Stimulated activated CD8-positive, alpha-beta memory T cell treated with anti-CD3 and anti-CD28 coated beads, Interleukin-12 subunit alpha, Interleukin-12 subunit beta, amount 100 ng/mL, for 24 hours (primary cell): ENCODE data around the gene ZCWPW1.
"Not testable (repeated sequence)": the region's sequence is repeated elsewhere in the genome, so short reads cannot be mapped to it uniquely, and the experiment has no call there.

Source experiments
- DNase-seq: peaks from one replicate; pipeline ENCODE4 v3.0.0-alpha.2; 2020; ENCODE audit errors: extremely low read depth

Gene ZCWPW1

DNA sequence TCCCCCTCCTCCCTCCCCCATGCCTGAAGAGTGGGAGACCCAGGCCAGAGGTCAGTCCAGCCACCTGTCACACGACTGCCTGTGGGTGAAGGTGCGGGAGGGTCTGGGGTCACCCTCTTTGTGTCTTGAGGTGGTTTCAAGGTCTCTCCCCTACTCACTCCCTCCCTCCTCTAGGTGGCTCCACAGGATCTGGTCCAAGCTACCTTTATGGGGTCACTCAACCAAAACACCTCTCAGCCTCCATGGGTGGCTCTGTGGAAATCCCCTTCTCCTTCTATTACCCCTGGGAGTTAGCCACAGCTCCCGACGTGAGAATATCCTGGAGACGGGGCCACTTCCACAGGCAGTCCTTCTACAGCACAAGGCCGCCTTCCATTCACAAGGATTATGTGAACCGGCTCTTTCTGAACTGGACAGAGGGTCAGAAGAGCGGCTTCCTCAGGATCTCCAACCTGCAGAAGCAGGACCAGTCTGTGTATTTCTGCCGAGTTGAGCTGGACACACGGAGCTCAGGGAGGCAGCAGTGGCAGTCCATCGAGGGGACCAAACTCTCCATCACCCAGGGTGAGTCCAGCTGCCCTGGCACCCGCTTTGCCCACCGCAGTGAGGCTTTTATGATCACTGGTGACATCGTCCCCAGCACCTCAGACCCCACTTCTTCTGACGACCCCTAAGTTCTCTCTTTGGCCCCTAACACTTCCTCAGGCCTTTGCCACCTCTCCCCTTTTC, 54.5 kb downstream of the ZCWPW1 start:
- not testable (repeated sequence) for DNase-seq

DNA sequence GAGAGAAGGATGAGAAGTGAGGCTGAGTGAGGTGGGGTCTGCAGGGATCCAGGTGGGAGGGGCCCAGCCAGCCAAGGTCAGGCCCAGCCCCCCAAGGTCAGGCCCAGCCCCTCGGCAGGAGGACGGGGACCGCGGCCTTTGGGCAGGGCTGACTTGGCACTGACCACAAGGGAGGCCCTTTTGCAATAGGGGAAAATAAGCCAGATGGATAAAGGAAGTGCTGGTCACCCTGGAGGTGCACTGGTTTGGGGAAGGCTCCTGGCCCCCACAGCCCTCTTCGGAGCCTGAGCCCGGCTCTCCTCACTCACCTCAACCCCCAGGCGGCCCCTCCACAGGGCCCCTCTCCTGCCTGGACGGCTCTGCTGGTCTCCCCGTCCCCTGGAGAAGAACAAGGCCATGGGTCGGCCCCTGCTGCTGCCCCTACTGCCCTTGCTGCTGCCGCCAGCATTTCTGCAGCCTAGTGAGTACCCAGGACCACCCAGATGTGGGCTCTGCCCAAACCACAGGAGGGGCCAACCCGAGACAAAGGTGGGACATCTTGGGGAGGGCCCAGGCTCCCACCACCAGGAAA, 55.2 kb downstream of the ZCWPW1 start, which contains the start of gene PILRA:
Gene PILRA (plus strand): TSS at position 227 of the 571 bp plus-strand sequence. CDS start 170 bp downstream, at position 397.
- DNase-seq, result no peak

DNA sequence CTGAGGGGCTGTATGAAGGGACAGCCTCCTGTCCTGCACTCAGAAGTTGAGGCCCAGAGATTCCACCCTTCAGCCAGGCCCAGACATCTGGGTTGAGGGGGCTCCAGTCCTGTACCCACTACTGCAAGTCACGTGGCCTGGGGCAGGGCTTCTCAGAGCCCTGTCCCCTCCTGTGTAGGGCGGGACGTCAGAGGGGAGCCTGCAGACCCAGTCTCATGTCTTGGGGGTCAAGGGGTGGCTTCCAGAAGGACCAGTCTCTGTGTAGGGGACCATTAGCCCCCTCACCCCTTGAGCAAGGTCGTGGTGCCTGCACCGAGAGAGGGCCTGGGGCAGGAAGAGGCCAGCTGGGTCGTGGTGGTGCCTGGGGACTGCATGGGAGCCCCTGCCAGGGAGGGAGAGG, 55.8 kb downstream of the ZCWPW1 start:
- DNase-seq, result no peak

DNA sequence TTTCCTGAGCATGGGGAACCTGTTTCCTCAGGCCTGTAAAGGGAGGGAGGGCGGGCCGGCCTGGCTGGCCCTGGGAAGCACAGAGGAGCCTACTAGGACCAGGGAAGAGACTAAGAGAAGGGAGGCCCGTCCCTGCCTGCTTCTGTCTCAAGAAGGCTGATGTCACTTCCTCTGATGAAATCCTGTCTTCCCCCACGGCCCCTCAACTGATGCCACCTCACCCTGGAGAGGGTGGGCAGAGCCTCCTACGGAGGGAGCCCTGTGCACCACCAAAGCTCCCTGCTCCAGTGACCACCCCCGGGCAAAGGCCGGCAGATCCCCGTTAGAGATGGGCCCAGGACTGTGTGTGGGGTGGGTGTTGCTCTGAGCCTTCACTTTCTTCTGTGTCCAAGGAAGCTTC, 56.2 kb downstream of the ZCWPW1 start:
- no peak for DNase-seq

DNA sequence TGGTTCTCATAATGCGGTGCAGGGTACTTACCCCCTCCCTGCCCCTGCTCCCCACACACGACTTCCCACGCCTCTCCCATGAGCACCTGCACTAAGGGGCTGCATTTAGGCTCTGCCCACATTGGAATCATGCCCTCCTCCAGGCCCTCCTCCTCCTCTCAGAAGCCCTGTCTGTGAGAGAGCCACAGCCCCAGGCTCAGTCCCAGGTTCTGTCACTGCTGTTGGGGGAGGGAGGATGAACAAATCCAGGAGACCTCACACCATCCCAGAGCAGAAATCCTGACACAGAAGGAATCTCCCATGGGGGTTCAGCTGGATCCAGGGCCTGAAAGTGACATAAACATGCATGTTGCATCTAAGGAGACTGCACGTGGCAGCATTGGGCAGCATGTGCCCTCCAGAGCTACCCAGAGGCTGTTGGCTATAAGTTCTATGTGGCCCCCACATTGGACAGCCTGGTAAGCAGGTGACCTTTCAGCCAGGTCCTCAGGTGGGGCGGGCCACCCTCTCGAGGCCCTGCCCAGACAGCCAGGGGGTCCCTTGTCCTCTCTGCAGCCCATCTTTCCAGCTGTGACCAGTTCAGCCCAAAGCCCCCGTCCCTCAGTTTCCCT, 56.8 kb downstream of the ZCWPW1 start:
- no peak for DNase-seq

DNA sequence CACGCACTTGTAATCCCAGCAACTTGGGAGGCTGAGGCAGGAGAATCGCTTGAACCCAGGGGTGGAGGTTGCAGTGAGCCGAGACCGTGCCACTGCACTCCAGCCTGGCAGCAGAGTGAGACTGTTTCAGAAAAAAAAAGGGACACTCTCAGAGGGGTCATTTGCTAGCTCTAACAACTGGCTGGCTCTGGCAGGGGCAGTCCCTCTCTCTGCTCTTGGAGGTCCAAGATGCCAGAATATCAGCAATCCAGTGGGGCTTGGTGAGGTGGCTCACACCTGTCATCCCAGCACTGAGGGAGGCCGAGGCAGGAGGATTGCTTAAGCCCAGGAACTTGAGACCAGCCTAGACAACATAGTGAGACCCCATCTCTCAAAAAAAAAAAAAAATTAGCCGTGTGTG, 57.8 kb downstream of the ZCWPW1 start:
- DNase-seq, result no peak

DNA sequence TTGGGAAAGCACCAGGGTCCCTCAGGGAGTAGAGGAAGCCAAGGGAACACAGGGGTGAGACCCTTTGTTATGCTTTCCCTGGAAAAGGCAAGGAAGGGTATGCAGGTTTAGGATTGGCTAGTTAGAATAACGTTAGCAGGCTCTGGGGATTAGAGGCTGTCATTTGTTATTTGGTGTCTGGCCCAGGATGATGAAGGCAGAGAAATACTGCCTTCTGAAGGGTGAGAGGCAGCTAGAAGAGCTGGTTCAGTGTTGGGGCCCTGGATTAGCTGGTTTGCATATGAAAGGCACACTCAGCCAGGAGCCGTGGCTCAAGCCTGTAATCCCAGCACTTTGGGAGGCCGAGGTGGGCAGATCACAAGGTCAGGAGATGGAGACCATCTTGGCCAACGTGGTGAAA, 58.2 kb downstream of the ZCWPW1 start:
- DNase-seq, result no peak

DNA sequence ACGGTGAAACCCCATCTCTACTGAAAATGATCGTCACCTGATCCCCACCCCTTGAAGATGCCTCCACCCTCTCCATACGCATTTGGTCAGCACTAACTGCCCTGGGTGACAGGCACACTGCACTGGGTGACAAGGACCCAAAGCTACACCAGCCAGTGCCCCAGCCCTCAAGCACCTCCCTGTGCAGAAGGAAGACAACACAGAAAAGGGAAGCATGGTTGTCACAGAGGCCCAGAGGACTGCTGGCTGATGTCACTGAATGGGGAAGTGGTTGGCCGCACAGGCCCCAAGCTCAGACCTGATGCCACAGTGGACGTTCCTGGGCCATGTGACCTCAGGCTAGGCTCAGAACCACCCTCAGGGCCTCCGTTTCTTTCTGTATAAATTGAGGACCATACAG, 59.4 kb downstream of the ZCWPW1 start:
- no peak for DNase-seq

DNA sequence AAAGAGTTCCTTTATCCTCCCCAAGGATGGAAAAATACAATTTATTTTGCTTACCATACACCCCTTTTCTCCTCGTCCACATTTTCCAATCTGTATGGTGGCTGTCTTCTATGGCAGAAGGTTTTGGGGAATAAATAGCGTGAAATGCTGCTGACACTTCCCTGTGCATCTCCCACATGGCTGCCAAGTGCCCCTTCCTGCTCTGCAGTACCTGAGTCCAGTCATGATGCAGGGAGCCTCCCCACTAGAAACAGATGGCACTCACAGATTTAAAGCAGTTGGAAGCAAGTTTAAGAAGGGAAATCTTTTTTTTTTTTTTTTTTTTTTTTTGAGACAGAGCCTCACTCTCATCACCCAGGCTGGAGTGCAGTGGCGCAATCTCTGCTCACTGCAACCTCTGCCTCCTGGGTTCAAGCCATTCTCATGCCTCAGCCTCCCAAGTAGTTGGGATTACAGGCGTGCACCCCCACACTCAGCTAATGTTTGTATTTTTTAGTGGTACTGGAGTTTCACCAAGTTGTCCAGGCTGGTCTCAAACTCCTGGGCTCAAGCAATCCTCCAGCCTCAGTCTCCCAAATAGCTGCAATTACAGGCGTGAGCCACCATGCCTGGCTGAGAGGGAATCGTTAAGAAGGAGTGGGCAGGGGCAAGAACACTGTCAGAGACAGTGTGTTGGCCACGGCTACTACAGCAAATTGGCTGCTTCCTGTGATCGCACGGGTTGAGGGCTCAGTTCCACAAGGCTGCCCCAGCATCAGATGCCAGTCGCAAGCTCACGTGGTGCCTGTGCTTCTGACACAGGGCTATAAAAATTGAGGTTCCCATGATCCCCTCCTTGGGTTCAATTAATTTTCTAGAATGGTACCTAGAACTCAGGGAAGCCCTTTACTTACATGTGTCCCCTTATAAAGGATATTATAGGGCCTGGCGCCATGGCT, 60.6 kb downstream of the ZCWPW1 start:
- no peak for DNase-seq

DNA sequence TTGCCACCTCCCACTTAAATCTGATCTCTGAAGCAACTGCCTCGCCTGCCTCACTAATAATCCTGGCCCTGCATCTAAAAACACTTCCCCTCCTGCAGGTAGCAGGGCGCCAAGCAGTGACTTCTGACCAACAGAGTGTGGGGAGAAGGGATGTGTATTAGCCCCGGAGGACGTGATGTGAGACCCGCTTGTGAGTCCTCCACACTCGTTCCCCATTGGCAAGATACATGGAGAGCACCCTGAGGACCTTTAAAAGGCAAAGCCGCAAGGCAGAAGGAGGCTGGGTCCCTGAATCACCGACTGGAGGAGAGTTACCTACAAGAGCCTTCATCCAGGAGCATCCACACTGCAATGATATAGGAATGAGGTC, 61.3 kb downstream of the ZCWPW1 start:
- DNase-seq, result no peak

DNA sequence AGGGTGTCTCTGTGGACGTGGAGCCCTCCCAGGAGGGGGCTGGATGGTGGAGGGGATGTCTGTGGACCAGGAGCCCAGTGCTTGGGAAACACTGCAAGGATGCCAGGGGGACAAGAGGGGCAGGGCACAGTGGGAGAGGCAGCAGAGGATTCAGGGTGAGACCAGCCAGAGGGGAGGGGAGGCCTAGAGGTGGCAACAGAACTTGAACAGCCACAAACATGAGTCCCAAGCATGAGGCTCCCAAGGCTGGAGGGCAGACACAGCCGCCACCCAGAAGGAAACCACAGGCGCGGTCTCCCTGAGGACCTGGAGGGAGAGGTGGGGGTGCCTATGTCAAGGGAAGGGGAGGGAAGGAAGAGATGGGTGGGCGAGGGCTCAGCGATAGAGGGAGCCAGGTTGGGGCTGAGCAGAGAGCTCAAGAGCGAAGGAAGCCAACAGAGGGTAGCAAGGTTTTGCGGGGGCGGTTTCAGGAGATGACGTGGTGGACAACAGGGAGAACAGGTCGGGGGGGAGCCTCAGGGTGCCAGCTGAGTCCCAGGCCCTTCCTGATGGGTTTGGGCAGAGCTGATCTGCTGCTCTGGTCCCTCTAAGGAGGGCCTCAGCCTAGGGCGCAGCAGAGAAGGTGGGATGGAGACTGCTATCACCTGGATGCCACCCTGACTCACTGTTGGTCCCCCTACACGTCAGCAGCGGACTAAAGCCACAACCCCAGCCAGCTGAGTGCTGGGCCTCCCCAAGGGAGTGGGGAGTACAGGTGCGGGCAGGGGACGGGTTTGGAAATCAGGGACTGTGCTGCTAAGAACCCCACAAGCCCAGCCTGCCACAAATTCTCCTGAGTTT, 61.9 kb downstream of the ZCWPW1 start:
- no peak for DNase-seq

DNA sequence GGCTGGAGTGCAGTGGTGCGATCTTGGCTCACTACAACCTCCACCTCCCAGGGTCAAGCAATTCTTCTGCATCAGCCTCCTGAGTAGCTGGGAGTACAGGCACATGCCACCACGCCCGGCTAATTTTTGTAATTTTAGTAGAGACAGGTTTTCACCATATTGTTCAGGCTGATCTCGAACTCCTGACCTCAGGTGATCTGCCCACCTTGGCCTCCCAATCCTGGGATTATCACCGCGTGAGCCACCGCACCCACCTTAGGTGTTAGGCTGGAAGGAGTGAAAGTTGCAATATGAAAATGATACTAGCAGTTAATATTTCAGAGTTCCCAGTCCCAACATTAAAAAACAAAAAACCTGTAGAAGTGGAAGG, 62.5 kb downstream of the ZCWPW1 start:
- not testable (repeated sequence) for DNase-seq

DNA sequence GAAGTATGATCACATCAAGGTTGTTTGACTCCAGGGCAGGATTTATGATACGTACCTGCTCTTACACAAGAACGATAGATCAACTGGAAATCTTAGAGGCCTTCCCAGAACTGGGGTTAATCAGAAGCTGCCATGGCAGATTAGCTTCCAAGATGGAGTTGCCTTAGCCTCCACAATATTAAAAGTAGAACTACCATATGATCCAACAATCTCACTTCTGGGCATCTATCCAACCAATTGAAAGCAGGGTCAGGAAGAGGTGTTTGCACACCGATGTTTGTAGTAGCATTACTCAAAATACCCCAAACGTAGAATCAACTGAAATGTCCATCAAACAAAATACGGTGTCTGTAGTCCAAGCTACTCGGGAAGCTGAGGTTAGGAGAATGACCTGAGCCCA, 64.0 kb downstream of the ZCWPW1 start:
- no peak for DNase-seq

DNA sequence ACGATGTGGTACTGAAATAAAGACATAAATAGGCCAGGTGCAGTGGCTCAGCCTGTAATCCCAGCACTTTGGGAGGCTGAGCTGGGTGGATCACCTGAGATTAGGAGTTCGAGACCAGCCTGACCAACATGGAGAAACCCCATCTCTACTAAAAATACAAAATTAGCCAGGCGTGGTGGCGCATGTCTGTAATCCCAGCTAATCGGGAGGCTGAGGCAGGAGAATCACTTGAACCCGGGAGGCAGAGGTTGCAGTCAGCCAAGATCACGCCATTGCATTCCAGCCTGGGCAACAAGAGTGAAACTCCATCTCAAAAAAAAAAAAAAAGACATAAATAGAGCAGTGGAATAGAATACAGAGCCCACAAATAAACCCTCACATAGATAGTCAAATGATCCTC, 64.7 kb downstream of the ZCWPW1 start:
- DNase-seq, result not testable (repeated sequence)

DNA sequence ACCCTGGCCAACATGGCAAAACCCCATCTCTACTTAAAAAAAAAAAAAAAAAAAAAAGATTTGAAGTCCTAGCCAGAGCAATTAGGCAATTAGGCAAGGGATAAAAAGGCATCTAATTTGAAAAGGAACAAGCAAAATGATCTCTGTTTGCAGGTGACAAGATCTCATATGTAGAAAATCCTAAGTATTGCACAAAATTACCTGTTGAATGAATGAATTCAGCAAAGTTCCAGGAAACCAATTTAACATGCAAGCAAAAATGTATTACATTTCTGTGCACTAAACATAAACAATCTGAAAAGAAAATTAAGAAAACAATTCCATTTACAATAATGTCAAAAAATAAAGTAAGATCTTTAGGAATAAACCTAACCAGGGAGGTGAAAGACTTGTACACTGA, 65.4 kb downstream of the ZCWPW1 start:
- no peak for DNase-seq

DNA sequence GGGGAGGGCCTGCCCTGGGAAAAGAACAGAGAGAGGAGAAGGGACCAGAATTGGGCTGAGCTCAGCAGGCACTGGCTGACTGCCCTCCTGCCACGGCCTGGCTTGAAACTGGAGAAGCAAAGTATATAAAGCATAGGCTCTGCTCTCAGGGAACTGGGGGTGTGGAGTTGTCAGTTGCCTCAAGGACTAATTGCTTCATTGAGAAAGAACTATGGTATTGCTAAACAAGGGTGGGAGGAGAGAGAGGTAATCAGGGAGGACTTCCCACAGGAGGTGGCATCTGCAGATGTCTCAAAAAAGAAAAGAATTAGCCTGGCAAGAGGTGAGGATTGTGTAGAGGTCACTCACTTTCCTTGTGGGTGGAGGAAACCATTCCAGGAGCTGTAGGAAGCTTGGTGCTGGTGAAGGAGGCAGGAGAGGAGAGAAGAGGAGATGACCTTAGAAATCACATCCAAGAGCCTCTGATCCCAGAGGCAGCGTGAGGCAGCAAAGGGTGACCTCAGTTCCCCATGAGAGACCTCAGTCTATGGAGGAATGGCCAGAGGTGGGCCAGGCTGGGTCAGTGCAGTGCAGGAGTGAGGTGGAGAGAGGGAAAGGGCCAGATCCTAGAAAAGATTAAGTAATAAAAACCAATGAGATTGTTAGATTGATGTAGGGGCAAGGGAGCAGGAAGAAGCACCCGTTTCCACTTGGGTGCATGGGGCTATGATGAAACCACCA, 68.2 kb downstream of the ZCWPW1 start:
- no peak for DNase-seq

DNA sequence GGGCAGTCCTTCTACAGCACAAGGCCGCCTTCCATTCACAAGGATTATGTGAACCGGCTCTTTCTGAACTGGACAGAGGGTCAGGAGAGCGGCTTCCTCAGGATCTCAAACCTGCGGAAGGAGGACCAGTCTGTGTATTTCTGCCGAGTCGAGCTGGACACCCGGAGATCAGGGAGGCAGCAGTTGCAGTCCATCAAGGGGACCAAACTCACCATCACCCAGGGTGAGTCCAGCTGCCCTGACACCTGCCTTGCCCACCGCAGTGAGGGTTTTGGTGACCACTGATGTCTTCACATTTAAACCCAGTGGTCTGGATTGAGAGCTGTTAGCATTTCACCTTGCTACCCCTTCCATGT, 69.7 kb downstream of the ZCWPW1 start:
- DNase-seq, result no peak

DNA sequence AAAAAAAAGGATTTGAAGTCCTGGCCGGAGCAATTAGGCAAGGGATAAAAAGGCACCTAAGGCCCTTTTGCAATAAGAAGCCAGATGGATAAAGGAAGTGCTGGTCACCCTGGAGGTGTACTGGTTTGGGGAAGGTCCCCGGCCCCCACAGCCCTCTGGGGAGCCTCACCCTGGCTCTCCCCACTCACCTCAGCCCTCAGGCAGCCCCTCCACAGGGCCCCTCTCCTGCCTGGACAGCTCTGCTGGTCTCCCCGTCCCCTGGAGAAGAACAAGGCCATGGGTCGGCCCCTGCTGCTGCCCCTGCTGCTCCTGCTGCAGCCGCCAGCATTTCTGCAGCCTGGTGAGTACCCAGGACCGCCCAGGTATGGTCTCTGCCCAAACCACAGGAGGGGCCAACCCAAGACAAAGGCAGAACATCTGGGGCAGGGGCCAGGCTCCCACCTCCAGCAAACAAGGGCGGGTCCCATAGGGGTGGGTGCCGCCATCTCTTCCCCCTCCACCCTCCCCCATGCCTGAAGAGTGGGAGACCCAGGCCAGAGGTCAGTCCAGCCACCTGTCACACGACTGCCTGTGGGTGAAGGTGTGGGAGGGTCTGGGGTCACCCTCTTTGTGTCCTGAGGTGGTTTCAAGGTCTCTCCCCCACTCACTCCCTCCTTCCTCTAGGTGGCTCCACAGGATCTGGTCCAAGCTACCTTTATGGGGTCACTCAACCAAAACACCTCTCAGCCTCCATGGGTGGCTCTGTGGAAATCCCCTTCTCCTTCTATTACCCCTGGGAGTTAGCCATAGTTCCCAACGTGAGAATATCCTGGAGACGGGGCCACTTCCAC, 70.3 kb downstream of the ZCWPW1 start, which contains the start of gene PILRB:
Gene PILRB (plus strand): TSS at position 91 of the 830 bp plus-strand sequence. CDS start 186 bp downstream, at position 277.
- DNase-seq, result no peak

DNA sequence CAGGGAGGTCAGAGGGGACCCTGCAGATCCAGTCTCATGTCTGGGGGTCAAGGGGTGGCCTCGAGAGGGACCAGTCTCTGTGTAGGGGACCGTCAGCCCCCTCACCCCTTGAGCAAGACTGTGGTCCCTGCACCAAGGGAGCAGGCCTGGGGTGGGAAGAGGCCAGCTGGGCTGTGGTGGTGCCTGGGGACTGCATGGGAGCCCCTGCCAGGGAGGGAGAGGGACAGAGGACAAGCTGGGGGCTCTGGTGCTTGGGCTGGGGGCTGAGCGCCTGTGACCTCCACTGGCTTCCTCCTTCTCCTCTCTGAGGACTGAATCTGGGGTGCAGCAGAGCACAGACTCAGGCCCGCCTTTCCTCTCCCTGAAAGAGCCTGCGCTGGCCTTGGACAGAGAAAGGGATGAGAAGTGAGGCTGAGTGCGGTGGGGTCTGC, 71.4 kb downstream of the ZCWPW1 start:
- DNase-seq, result no peak
